GM21381 (cell line): Measurements from ENCODE around the gene ATG2B.
"Not testable (repeated sequence)": the region's sequence is repeated elsewhere in the genome, so short reads cannot be mapped to it uniquely, and the experiment has no call there.

Source experiments
- ATAC-seq: cut with Tn5 transposase; IDR thresholded peaks from one replicate; pipeline ENCODE4 v1.9.1; 2021; ENCODE audit warnings: mild to moderate bottlenecking, moderate library complexity; ENCODE audit not compliant: unreplicated experiment

The ATG2B gene

GRCh38 chr14:96383445-96383844 lies 20.3 kb upstream of the ATG2B start:
- no peak for ATAC-seq

- ATAC-seq, result peak; percentile 84
Measured at GRCh38 chr14:96380735-96381134, 17.6 kb upstream of the ATG2B start.

DNA sequence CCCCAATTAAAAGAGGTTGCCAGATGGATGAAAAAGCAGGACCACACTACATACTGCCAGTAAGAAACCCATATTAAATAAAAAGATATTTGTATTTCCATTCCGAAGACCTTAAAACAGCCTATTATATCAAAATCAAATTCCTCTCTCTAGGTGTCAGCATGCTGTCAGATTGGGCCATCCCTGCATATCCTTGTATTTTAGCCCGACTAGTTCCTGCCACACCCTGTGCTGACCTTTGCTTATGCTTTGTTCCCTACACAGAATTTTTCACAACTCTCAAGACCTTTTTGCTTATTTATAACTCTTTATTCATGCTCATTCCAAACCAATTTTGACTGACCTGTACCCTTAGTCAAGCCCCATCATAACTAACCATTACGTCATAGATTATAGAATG lies 13.0 kb upstream of the ATG2B start:
- no peak for ATAC-seq

DNA sequence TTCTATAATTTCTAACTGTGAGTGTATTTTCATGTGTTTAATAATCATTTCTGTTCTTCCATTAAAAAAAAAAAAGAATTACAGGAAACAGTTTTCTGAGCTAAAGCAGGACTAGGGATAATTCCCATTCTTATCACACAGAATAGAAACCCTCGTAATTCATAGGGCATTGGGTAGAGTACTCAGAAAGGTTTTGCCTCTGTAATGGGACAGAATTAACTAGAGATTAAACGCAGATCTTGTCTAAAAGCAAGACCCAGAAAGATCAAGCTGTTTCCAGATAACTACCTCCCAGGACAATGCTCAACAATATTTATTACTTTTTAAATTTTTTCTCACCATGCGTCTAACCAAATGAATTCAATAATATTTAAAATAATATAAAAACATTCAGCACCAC lies 10.4 kb upstream of the ATG2B start:
- ATAC-seq, result no peak

DNA sequence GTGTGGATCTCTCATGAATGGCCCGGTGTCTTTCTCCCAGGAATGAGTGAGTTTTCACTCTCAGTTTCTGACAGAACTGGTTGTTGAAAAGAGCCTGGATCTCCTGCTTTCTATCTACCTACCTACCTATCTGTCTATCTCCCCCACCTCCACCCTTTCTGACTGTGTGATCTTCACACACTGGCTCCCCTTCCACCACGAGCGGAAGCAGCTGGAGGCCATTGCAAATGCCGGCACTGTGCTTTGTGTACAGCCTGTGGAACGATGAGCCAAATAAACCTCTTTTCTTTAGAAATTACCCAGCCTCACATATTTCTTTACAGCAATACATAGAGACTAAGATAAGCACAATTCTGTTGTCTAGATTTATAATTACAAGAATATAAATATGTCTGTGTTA lies 7.4 kb upstream of the ATG2B start:
- ATAC-seq, result no peak

- ATAC-seq, result no peak
Measured at GRCh38 chr14:96368534-96368933, 5.4 kb upstream of the ATG2B start.

DNA sequence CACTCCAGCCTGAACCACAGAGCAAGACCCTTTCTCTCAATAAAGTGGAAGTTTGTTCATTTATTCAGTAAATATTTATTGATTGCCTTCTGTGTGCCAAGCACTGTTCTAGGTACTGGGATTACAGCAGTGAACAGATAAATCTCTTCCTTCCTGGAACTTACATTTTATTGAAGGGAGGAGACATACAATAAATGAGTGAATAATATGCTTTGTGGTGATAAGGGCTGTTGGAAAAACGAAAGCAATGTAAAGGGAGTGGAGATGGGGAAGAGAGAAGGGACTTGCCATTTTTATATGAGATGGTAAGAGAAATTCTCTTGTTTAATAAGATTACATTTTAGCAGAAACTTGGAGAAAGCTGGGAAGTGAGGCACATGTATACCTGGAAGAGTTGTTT lies 1.8 kb upstream of the ATG2B start:
- no peak for ATAC-seq

GRCh38 chr14:96363751-96364336 lies 703 bp upstream of the ATG2B start:
- peak; percentile 19 for ATAC-seq

- peak; percentile 17 for ATAC-seq
Measured at GRCh38 chr14:96362071-96362964, 823 bp downstream of the ATG2B start.

DNA sequence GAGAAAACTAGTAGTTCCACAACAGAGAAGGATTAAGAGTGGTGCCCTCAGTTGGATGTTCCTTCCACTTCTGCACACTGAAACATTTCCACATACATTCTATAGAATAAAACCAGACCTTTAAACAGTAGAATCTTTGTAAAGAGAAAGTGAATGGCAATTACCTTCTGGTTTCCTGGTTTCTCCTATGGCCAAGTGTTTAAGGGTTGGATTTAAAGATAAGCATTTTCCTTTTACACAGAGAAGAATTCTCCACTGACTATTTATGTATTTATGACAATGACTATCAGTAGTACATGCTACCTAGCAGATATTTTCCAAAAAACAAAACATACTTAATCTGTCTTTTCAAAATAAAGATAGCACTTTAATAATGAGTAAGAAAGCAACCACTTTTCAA lies 3.2 kb downstream of the ATG2B start:
- no peak for ATAC-seq

- ATAC-seq, result no peak
Measured at GRCh38 chr14:96357216-96357615, 5.9 kb downstream of the ATG2B start.

DNA sequence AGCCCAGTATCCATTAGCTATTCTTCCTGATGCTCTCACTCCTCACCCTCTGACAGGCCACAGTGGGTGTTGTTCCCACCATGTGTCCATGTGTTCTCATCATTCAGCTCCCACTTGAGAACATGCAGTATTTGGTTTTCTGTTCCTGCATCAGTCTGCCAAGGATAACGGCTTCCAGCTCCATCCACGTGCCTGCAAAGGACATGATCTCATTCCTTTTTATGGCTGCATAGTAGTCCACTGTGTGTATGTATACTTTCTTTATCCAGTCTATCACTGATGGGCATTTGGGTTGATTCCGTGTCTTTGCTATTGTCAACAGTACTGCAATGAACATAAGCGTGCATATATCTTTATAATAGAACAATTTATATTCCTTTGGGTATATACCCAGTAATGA lies 8.9 kb downstream of the ATG2B start:
- no peak for ATAC-seq

DNA sequence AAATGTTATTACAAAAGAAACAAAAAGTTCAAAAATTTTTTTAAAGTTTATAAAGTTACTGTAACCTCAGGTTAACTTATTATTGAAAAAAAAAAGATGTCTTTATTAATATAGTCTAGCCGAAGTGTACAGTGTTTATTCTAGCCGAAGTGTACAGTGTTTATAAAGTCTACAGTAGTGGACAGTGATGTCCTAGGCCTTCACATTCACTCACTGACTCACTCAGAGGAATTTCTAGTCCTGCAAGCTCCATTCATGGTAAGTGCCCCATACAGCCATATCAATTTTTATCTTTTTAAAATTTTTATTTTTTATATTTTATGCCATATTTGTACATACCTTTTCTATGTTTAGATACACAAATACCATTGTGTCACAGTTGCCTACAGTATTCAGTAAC lies 10.4 kb downstream of the ATG2B start:
- ATAC-seq, result no peak

DNA sequence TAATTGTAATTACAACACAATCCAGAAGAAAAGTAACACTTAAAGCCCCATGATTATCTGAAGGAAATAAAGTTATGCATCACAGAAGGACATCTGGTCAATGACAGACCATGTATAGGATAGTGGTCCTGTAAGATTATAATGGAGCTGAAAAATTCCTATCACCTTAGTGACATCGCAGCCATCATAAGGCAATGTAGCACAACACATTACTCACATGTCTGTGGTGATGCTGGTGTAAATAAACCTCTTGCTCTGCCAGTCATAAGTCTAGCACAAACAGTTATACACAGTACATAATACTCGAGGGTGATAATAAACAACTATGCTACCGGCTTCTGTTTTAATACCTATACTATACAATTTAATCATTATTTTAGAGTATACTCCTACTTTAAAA lies 11.2 kb downstream of the ATG2B start:
- no peak for ATAC-seq

DNA sequence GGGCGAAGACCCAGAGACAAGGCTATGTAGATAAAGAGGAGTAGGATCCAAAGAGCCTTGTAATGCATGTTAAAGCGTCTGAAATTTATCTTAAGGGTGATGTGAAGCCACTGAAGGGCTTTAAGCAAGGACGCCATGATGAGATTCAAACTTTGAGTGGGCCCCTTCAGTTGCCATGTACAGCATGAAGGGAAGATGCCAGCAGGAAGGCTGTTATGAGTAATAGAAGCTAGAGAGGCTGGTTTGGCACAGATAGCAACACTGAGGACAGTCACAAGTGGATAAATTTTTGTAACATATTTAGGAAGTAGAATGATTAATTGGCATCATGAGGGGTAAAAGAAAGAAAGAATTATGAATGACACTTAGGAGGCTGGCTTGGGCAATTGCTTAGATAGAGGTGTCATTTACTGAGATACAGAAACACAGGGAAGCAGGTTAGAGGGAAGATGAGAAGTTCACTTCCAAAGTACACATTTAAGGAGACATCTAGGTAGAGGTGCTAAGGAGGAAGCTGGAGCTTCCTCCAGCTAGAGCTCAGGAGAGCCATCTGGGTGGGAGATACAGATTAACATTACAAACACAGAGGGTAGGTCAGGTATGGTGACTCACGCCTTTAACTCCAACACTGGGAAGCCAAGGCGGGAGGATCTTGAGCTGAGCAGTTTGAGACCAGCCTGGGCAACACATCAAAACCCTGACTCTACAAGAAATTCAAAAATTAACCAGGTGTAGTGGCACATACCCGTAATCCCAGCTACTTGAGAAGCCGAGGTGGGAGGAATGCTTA lies 13.7 kb downstream of the ATG2B start:
- ATAC-seq, result no peak

GRCh38 chr14:96347957-96348356 lies 15.2 kb downstream of the ATG2B start:
- ATAC-seq, result not testable (repeated sequence)

GRCh38 chr14:96345669-96346068 lies 17.5 kb downstream of the ATG2B start:
- ATAC-seq, result no peak

- no peak for ATAC-seq
Measured at GRCh38 chr14:96341323-96341722, 21.8 kb downstream of the ATG2B start.

- ATAC-seq, result no peak
Measured at GRCh38 chr14:96338551-96338950, 24.6 kb downstream of the ATG2B start.

- no peak for ATAC-seq
Measured at GRCh38 chr14:96324219-96324618, 38.9 kb downstream of the ATG2B start.

DNA sequence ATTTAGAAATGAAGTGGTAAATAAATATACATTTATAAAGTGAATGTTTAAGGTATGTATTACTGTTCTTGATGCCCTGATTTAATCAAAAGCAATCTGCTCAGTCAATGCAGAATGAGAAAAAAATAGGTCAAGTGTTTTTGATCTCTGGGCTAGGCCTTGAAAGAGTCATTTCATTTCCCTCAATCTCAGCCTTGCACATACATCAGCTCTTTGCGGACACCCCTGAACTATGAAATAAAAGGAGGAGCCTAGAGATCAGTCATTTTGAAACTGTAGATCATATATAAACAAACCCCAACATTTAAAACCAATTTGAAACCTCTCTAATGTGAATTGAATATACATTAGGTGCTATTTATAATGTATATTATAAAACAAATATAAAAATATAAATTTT lies 42.5 kb downstream of the ATG2B start:
- no peak for ATAC-seq

DNA sequence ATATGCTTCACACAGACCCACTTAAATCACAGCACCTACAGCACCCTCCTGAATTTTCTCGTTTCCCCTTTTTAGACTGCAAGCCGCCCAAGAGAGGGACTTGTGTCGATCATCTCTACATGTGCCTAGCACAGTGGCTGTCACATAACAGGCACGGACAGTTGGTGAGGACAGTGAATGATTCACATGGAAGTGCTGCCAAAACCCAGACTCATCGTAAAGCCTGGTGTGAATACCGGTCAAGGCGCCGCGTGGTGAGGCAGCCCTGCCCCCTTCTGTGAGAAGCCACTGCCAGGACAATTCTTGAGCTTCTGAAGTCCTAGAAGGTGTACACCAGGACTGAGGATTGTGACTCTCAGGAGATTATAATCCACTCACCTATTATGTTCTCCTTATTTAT lies 44.3 kb downstream of the ATG2B start:
- ATAC-seq, result no peak
